ENCODE measurements around the gene YBX3.
"Not testable (repeated sequence)": the region's sequence is repeated elsewhere in the genome, so short reads cannot be mapped to it uniquely, and the experiment has no call there.

YBX3 gene

DNA sequence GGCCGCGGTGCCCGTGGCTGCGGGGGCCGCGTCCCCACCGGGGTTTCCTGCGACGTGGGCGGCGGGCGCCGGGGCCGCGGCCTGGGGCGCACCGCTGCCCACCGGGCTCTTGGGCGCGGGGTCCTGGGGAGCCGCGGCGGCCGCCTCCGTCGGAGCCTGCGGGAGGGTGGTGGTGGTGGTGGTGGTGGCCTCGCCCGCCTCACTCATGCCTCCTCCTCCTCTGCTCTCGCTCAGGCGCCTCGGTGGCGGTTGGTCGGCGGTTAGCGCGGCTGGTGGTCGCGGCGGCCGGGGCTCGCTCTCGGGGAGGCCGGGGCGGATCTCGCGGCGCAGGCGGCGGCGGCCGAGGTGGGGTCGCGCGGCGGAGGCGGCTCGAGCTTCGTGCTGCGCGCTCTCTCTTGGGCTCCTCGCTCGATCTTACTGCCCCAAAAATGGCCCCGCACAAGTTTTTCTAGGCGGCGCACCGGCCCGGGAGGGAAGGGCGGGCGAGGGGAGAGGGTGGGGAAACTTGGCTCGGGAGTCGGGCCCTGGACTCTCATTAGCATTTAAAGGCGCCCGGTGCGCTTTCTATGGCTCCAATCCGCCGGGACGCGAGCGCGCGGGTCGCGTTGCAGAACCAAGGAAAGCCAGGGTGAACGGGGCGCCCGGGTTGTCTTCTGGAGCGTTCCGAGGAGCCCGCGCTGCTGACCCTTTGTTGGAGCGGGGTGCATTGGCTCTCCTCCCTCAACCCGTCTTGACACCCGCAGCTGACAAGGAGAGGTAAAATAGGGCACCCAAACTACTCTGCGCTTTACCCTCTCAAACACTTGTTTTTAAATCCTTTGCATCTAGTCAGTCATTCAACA lies at the start of gene YBX3:
YBX3 (minus strand) TSS at position 419 of the 842 bp plus-strand sequence; CDS start at position 207, 212 bp downstream.
- DNase-seq: no peak

DNA sequence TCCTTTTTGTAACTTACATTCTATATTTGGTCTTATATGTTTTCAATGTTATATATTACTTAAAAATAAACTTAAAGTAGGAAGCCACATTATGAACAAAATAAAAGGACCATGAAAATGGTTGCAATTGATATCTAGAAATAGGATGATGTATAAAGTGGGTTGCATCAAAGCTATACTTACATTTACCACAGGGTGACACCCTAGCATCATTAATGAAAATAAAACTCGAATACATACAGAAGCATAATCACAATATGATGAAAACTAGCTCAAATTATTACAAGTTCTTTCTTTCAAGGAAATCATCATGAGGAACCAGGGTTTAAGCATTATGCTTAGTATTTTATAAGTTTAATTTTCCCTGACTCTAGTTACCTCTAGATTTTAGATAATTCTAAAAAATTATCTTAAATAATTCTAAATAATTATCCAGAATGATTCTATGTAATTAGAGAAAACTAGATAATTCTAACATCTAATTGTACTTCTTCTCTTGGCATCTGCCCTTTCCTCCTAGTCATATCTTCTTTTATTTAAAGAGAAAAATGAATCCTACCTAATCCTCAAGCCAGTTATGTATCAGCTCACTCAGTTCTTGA lies 48.1 kb upstream of the YBX3 start:
- peak; percentile 13 for DNase-seq

DNA sequence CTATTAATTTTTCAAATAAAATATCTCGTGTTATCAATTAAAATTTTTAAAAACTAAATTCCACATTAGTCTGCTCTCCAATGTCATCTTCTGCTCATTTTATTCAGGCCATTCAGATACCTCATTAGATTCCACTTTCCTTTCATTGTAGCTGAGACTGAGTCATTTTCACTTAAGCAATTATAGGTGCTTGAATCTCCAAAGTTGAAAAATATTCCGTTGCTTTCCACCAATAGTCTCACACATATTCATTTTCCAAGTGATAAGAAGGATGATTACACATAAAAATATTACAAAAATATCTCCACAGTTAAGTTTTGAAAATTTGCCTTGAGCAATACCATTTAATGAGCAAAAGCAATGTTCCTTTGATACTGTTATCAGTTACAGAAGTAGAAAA lies 36.5 kb upstream of the YBX3 start:
- no peak for DNase-seq

DNA sequence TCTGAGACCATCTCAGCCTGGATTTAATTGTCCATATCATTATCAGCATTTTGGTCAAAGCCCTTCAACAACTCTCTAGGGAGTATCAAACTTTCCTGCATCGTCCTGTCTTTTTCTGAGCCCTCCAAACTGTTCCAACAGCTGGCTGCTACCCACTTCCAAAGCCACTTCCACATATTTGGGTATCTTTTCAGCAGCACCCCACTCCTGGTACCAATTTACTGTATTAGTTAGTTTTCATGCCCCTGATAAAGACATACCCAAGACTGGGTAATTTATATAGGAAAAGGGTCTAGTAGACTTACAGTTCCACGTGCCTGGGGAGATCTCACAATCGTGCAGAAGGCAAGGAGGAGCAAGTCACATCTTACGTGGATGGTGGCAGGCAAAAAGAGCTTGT lies 33.1 kb upstream of the YBX3 start:
- no peak for DNase-seq

DNA sequence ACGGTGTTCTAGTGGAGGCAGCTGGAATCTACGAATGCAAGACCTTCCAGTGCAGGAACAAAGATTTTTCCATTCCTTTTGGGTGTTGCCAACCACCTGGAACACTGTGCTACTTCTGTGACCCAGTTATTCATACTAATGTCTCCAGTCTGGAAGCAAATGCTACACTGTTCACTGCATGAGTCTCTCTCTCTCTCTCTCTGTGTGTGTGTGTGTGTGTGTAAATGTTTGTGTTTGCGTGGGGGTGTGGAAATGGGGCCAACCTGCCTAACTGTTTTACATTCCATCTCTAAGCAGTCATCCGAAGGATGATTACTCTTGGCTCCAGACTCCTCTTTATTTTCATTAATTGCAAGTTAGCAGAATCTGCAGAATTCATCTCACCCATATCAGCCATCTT lies 29.9 kb upstream of the YBX3 start:
- DNase-seq: no peak

DNA sequence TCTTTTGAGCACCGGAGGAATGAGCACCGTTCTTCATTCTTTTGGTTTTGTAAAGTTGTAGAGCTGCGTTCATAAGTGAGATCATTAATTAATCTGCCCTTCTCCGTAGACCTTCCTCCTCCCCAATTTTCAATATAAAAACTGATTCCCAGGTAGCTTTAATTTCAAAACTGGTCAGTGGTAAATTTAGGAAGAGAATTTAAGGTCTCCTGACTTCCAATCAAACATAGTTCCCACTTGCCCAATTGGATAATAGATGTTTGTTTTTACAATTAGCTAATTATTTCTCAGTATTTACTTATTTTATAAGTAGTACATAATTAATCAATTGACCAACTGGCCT lies 27.2 kb upstream of the YBX3 start:
- no peak for DNase-seq

DNA sequence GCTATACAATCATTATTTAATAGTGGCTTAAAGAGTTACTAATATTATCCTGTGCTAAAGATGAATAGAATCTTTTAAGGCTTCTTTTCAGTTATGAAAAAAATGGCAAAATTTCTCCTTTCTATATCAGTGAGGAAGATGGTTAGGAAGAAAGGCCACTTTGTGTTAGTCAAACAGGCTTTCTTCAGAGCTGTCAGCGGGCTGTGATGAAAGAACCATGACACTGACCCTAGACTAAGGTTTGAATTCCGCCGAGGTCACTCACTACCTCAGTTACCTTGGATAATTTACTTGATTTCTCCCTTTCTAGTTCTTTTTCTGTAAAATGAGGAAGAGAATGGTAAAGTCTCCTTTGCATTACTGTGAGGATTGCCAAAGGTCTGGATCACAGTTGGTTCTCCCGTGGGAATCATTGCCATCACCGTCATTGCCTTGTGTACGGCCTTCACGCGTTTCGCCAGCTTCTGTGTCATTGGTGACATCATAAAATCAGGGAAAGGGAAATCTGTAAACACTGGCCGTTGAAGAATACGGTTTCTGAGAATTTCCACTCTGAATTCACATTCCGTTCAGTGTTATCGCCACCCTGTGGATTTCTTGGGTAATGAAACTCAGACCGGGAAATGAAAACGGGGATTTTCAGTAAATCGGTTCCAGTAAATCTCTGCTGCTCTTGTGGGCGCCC lies 26.7 kb upstream of the YBX3 start:
- DNase-seq: peak; percentile 80

DNA sequence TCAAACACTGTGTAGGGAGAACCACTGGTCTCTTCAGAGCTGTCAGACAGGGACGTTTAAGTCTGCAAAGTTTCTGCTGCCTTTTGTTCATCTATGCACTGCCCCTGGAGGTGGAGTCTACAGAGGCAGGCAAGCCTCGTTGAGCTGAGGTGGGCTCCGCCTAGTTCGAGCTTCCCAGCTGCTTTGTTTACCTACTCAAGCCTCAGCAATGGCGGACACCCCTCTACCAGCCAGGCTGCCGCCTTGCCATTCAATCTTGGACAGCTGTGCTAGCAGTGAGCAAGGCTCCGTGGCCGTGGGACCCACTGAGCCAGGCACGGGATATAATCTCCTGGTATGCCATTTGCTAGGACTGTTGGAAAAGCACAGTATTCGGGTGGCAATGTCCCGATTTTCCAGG lies 24.6 kb upstream of the YBX3 start:
- DNase-seq: no peak

DNA sequence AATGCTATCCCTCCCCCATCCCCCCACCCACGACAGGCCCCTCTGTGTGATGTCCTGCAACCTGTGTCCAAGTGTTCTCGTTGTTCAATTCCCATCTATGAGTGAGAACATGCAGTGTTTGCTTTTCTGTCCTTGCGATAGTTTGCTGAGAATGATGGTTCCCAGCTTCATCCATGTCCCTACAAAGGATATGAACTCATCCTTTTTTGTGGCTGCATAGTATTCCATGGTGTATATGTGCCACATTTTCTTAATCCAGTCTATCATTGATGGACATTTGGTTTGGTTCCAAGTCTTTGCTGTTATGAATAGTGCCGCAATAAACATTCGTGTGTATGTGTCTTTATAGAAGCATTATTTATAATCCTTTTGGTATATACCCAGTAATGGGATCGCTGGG lies 20.3 kb upstream of the YBX3 start:
- DNase-seq: not testable (repeated sequence)

DNA sequence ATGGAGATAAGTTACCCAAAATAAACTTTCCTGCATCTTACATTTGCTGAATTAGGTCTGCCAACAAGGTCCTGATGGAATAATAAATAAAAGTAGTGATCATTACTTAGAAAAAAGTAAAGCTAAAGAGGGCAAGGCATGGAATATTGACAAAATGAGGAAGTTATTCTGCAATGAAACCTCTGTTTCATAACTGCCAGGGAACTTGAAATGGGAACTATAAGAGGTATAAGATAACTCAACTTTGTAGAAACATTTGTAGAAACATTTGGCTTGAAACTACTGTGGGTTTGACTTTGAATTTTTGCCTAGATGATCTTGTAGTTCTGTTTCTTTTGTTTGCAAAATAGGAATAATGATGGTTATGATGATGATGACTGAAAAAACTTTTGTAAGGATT lies 18.7 kb upstream of the YBX3 start:
- no peak for DNase-seq

DNA sequence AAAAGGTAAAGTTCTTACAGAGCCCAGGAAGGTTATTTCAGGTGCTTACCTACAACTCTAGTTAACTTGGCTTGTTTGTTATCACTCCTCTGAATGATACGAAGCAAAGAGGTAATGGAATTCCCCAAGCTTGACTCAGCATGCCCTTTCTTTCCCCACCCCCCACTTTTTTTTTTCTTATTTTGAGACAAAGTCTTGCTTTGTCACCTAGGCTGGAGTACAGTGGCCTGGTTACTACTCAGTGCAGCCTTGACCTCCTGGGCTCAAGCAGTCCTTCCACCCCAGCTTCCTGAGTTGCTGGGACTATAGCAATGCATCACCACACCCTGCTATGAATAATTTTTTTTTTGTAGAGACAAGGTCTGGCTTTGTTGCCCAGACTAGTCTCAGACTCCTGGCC lies 17.1 kb upstream of the YBX3 start:
- DNase-seq: no peak

DNA sequence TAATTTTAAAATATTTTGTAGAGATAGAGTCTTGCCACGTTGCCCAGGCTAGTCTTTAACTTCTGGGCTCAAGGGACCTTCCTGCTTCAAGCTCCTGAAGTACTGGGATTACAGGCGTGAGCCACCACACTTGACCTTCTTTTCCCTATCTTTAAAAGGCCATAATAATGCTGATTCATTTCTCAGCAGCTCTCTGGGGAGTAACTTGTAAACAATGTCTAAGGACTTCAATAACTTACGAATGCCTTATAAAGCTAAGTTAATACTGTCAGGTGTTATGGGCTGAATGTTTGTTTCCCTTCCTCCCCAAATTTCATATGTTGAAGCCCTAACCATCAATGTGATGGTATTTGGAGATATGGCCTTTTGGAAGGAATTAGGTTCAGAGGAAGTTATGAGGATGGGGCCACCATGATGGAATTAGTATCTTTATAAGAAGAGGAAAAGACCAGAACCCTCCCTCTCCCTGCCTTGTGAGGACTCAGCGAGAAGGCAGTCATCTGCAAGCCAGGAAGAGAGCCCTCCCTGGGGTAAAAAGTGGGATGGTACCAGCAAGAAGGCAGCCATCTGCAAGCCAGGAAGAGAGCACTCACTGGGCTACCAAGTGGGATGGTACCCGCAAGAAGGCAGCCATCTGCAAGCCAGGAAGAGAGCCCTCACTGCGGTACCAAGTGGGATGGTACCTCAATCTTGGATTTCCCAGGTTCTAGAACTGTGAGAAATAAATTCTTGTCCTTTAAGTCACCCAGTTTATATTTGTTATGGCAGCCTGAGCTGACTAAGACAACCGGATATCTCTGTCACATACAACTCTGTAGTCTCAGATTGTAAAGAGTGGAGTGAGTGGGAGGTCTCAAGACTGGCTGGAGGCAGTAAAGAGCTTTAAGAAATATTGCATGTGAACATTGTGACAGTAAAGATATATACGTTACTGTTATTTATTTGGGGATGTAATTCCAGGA lies 16.3 kb upstream of the YBX3 start:
- no peak for DNase-seq

DNA sequence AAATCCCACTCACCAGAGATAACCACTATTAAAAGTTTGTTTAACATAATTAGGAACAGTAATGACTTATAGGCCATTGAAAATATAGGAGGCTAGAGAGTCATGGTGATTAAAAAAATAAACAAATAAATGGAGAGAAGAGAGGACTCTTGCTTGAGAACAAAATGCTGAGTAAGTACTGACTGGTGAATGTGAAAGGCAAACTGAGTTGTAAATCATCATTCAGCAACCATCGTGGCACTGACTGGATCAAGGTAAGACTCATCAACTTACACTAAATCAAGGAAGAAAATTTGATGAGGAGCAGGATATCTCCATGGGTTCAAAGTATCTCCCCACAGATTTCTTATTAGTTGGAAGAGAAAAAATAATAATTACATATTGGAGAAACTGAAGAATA lies 14.1 kb upstream of the YBX3 start:
- no peak for DNase-seq

DNA sequence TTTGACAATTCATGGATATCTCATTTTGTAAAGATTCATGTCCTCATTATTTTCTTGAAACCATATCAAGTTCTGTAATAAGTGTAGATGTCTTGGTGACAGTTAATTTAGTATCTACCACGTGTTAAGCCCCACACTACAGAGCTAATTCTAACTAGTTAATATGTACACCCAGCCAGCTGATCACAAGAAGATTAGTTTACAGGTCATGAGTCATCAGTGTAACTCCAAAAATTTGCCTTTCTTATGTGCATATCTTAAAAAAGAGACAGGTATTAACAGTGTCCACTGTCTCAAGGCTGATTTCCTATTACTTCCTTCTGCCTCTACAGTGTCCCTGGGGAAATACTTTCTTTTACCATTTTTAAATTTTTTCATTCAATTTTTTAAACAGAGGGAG lies 13.3 kb upstream of the YBX3 start:
- no peak for DNase-seq

DNA sequence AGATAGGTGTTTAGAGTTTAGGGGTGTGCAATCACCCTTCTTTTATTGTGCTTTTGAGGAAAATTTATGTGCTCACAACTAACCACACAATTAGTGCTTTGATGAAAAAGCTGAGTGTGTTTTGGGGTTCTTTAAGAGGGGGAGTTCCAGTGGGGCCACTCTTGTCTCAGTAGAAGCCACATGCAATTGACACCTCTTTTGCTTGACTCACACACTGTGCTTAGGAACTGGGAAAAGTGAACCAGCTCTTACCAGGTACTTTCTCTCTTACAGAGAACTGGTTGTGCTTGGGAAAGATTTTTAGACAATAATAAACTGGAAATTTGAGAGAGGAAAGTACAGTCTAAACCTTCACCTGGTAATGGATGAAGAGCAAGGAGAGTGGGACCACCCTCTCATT lies 12.3 kb upstream of the YBX3 start:
- no peak for DNase-seq

DNA sequence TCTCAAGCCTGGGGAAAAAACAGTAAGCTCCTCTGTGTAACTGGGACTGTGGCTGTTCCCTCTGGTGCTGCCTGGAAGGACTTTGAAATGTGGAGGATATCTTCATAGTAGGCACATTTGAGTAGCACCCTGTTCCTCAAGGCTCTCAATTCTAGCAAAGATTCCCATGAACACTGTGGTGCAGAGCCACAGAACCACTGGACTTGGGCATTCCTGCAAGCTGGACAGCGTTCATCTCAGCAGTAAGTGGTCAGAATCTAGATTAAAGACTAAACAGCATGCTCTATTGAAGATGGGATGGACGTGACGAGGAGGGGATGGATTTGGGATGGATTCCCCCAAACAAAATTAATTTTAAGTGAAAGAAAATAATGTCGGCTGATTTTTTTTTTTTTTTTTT lies 9.4 kb upstream of the YBX3 start:
- no peak for DNase-seq

DNA sequence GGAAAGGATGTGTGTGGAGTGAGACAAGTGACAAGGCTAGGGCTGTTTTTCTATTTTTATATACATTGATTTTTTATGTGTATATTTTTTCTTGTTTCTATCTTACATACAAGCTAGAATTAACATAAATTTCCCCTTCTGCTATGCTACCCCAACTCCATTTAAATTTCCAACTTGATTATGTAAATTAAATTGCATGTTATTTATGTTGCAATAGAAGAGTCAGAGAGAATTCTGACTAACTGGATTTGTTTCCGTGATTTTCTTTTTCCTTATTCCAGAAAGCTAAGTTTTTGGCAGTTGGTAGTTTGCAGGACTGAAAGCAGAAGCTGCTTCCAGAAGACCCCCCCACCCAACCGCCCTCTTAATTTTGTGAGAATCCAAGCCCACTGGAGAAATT lies 8.9 kb upstream of the YBX3 start:
- no peak for DNase-seq

DNA sequence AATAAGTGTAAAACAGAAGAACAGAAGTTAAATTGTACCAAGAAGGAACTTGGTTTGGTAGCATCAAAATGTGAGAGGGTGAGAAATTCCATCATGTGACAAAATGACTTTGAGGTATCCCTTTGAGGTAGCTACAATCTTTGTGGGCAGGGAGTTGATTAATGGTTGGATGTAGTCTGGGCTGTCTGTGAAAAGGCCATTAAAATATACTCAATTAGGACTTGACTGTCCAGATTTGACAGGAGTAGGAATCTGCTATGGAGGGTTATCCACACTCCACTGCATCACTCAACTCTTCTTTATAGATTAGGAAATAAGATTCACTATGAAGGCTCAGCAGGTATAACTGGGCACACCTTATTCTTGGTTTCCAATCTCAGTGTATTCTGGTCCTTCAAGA lies 7.4 kb upstream of the YBX3 start:
- no peak for DNase-seq

DNA sequence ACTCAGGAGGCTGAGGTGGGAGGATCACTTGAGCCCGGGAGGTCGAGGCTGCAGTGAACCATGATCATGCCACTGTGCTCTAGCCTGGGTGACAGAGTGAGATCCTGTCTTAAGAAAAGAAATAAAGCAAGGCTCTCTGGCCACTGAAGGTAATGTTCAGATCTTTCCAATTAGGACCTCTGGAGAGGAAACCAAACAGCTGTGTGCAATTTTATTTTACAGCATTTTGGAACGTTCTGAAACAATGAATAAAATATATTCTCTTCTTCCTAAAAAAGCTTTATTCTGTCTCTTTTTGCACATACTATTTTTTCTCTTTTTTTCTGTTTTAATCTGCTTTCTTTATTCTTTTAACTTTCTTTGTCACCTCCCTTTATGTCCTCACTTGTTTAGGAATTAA lies 5.0 kb upstream of the YBX3 start:
- DNase-seq: no peak

DNA sequence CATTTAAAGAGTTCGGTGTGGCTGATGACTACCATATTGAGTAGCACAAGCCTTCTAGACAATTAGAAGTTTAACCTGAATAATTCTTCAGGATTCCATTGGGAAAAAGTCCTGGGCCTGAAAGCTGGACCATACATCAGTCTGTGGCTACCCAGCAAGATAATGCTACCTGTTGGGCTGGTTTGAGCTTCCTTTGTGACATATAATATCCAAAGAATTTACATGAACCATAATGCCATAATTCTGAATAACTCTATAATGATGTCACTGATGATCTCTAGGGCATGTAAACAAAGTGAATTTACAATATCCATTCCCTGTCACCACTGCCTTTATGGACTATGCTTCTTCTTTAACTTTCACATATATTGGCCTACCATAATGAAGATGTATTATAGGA lies 3.8 kb upstream of the YBX3 start:
- no peak for DNase-seq

DNA sequence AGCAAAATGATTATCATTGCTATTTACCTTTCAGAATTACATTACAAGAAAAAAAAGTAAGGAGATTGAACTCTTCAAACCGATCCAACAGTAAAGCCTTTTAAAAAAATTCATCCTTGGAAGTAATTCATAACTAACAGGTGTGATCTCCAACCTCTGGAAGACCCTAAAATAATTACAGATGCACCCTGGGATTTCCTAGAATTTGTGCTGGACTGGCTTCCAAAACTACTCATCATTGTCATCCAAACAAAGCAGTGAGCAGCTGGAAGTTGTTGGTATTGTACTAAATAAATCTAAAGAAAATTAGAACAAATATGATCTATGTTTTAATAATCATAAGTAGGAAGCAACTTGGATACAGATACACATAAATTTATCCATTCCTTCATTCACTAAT lies 1.9 kb upstream of the YBX3 start:
- no peak for DNase-seq

DNA sequence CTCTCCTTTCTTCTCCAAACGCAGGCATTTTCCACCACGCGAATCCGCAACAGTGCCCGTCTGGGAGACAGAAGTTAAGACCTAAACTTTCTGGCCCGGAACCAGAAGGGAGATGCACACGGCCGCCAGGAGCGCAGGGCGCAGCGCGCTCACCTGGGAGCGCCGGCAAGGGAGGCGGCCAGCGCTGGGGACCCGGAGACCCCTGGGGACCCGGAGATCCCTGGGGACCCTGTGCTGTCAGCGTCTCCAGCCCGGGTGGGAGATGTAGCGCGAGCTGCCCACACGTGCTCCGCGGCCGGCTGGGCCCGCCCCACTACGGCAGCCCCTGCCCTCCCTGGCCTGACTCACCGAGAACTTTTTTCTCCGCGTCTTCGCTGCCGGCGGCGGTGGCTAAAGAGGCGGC lies 620 bp downstream of the YBX3 start:
- DNase-seq: no peak
